H1 (cell line): ENCODE results near the gene IGFALS. TPM values are rescaled to one million over a fixed set of nuclear protein-coding genes. Genes with fewer than 3 reads are reported as not detected.

Experiments used
- ASH2L ChIP-seq: fragments of 200-600, 300-600 bp; sonication (generic); IDR thresholded peaks from one replicate; pipeline ENCODE4 v1.7.1; 2017; ENCODE audit warnings: low read length
- BACH1 ChIP-seq: IDR thresholded peaks from 2 replicates; pipeline ENCODE4 v1.6.1; 2012; ENCODE audit warnings: low read length, improper control_type of control experiment
- CHD2 ChIP-seq: IDR thresholded peaks from 2 replicates; pipeline ENCODE4 v1.6.1; 2012; ENCODE audit warnings: low read length, improper control_type of control experiment
- RNF2 ChIP-seq: fragments of 200-900, 300-1000 bp; sonication (generic); IDR thresholded peaks from 2 replicates; pipeline ENCODE4 v1.7.1; 2016; ENCODE audit warnings: borderline replicate concordance, low read depth, mild to moderate bottlenecking, antibody characterized with exemption, low read length; ENCODE audit not compliant: poor library complexity, severe bottlenecking; ENCODE audit errors: missing control alignments
- SRF ChIP-seq: IDR thresholded peaks from 2 replicates; pipeline ENCODE4 v1.6.1; 2011; ENCODE audit warnings: mild to moderate bottlenecking, low read depth, low read length, moderate library complexity
- YY1 ChIP-seq: IDR thresholded peaks from 2 replicates; pipeline ENCODE4 v1.6.1; 2011; ENCODE audit warnings: low read depth, mild to moderate bottlenecking, low read length
- polyA plus RNA-seq, 7 experiments: library from polyadenylated mRNA; depleted of rRNA in 3 of 7; stranded (reverse) in 5 of 7; unstranded in 2 of 7; fragments of >200 nt in 5 of 7; fragments of 200-250 nt in 2 of 7; gene quantifications; 1 replicate in 5 of 7; 2 replicates in 1 of 7; 4 replicates in 1 of 7; pipeline versions ENCODE4 v1.2.1 to v1.2.3, GENCODE V29; 2011 to 2013; ENCODE audit warnings: missing spikeins in 2 of 7, mixed read lengths in 2 of 7
- total RNA-seq: library from RNA; stranded (reverse); fragmentation: NEBNext Ultra II Directional; extraction: Animal tissue kit (Norgen Biotek cat#: 25700); gene quantifications from 2 replicates; pipeline ENCODE4 v1.2.1, GENCODE V29; 2021

IGFALS gene
- total and polyA plus RNA-seq, 2 of the 8 experiments (the other 6 are each of a cell fraction or from before 2014, with no cell fraction given) = not detected

GRCh38 chr16:1740781-1741490 lies 52.6 kb downstream of the IGFALS start (continued):
- TF ChIP-seq CHD2 = no peak
- TF ChIP-seq SRF = no peak
- no peak for TF ChIP-seq YY1
- TF ChIP-seq RNF2 = no peak
- TF ChIP-seq ASH2L = no peak
- TF ChIP-seq BACH1 = no peak
- TF ChIP-seq, all 59 proteins: peak for 0

Other genes starting within 250 kb of the IGFALS start
- 20.6 and 20.9 TPM in 2 replicates for gene IFT140, start 181.6 kb downstream of the IGFALS start, total RNA-seq
- gene IFT140, start 181.6 kb downstream of the IGFALS start, polyA plus RNA-seq (2011; rRNA removed) = 9.7 and 16.1 TPM in 2 replicates
- gene CRAMP1, start 181.3 kb downstream of the IGFALS start, total RNA-seq = 23.2 and 26.2 TPM in 2 replicates
- gene CRAMP1, start 181.3 kb downstream of the IGFALS start, polyA plus RNA-seq (2011; rRNA removed) = 19.2 and 31.0 TPM in 2 replicates
- gene JPT2, start 115.4 kb downstream of the IGFALS start, total RNA-seq = 197 and 199 TPM in 2 replicates
- gene JPT2, start 115.4 kb downstream of the IGFALS start, polyA plus RNA-seq (2011; rRNA removed) = 67.6 and 70.8 TPM in 2 replicates
- gene MAPK8IP3, start 87.5 kb downstream of the IGFALS start, total RNA-seq = 41.4 and 43.4 TPM in 2 replicates
- gene MAPK8IP3, start 87.5 kb downstream of the IGFALS start, polyA plus RNA-seq (2011; rRNA removed) = 16.9 and 27.9 TPM in 2 replicates
- gene NME3, start 22.2 kb downstream of the IGFALS start, total RNA-seq = 70.9 and 72.5 TPM in 2 replicates
- 163 and 214 TPM in 2 replicates for gene NME3, start 22.2 kb downstream of the IGFALS start, polyA plus RNA-seq (2011; rRNA removed)
- 19.3 and 19.7 TPM in 2 replicates for gene EME2, start 20.9 kb downstream of the IGFALS start, total RNA-seq
- 13.1 and 17.0 TPM in 2 replicates for gene EME2, start 20.9 kb downstream of the IGFALS start, polyA plus RNA-seq (2011; rRNA removed)
- 252 and 267 TPM in 2 replicates for gene MRPS34, start 20.6 kb downstream of the IGFALS start, total RNA-seq
- gene MRPS34, start 20.6 kb downstream of the IGFALS start, polyA plus RNA-seq (2011; rRNA removed) = 168 and 250 TPM in 2 replicates
- gene SPSB3, start 11.1 kb downstream of the IGFALS start, total RNA-seq = 22.5 and 25.3 TPM in 2 replicates
- gene SPSB3, start 11.1 kb downstream of the IGFALS start, polyA plus RNA-seq (2011; rRNA removed) = 37.8 and 60.1 TPM in 2 replicates
- gene NUBP2, start 10.7 kb downstream of the IGFALS start, total RNA-seq = 68.0 and 70.3 TPM in 2 replicates
- 96.9 and 130 TPM in 2 replicates for gene NUBP2, start 10.7 kb downstream of the IGFALS start, polyA plus RNA-seq (2011; rRNA removed)
- gene HAGH, start 33.1 kb upstream of the IGFALS start, total RNA-seq = 28.7 and 34.4 TPM in 2 replicates
- gene HAGH, start 33.1 kb upstream of the IGFALS start, polyA plus RNA-seq (2011; rRNA removed) = 40.6 and 65.3 TPM in 2 replicates
- gene FAHD1, start 33.5 kb upstream of the IGFALS start, total RNA-seq = 20.4 and 20.5 TPM in 2 replicates
- 31.9 and 47.2 TPM in 2 replicates for gene FAHD1, start 33.5 kb upstream of the IGFALS start, polyA plus RNA-seq (2011; rRNA removed)
- 0.99 and 1.1 TPM in 2 replicates for gene MEIOB, start 78.5 kb upstream of the IGFALS start, total RNA-seq
- 0.60 and 0.63 TPM in 2 replicates for gene MEIOB, start 78.5 kb upstream of the IGFALS start, polyA plus RNA-seq (2011; rRNA removed)
- gene HS3ST6, start 124.7 kb upstream of the IGFALS start, total RNA-seq = 0.39 TPM in 1 of 2 replicates, not detected in the other
- gene HS3ST6, start 124.7 kb upstream of the IGFALS start, polyA plus RNA-seq (2011; rRNA removed) = 0.36 and 0.63 TPM in 2 replicates
- 28.2 and 34.1 TPM in 2 replicates for gene MSRB1, start 149.5 kb upstream of the IGFALS start, total RNA-seq
- 51.4 and 53.8 TPM in 2 replicates for gene MSRB1, start 149.5 kb upstream of the IGFALS start, polyA plus RNA-seq (2011; rRNA removed)
- 0.19 and 0.39 TPM in 2 replicates for gene RPL3L, start 161.0 kb upstream of the IGFALS start, total RNA-seq
- 0.08 and 0.24 TPM in 2 replicates for gene RPL3L, start 161.0 kb upstream of the IGFALS start, polyA plus RNA-seq (2011; rRNA removed)
- 183 and 197 TPM in 2 replicates for gene NDUFB10, start 165.8 kb upstream of the IGFALS start, total RNA-seq
- 194 and 243 TPM in 2 replicates for gene NDUFB10, start 165.8 kb upstream of the IGFALS start, polyA plus RNA-seq (2011; rRNA removed)
- 3,974 and 4,042 TPM in 2 replicates for gene RPS2, start 171.1 kb upstream of the IGFALS start, total RNA-seq
- 16,783 and 22,970 TPM in 2 replicates for gene RPS2, start 171.1 kb upstream of the IGFALS start, polyA plus RNA-seq (2011; rRNA removed)
- gene RNF151, start 173.2 kb upstream of the IGFALS start, total RNA-seq = not detected in 2 replicates
- 0.17 TPM in 1 of 2 replicates, not detected in the other for gene RNF151, start 173.2 kb upstream of the IGFALS start, polyA plus RNA-seq (2011; rRNA removed)
- gene TBL3, start 178.3 kb upstream of the IGFALS start, total RNA-seq = 65.8 and 66.8 TPM in 2 replicates
- 137 and 159 TPM in 2 replicates for gene TBL3, start 178.3 kb upstream of the IGFALS start, polyA plus RNA-seq (2011; rRNA removed)
- 2.5 and 3.3 TPM in 2 replicates for gene NOXO1, start 187.8 kb upstream of the IGFALS start, total RNA-seq
- 1.3 and 2.6 TPM in 2 replicates for gene NOXO1, start 187.8 kb upstream of the IGFALS start, polyA plus RNA-seq (2011; rRNA removed)
- gene GFER, start 190.5 kb upstream of the IGFALS start, total RNA-seq = 37.9 and 45.4 TPM in 2 replicates
- 17.7 and 29.1 TPM in 2 replicates for gene GFER, start 190.5 kb upstream of the IGFALS start, polyA plus RNA-seq (2011; rRNA removed)
- 36.2 and 38.8 TPM in 2 replicates for gene SYNGR3, start 196.3 kb upstream of the IGFALS start, total RNA-seq
- gene SYNGR3, start 196.3 kb upstream of the IGFALS start, polyA plus RNA-seq (2011; rRNA removed) = 49.9 and 72.3 TPM in 2 replicates
- 47.6 and 51.7 TPM in 2 replicates for gene ZNF598, start 216.1 kb upstream of the IGFALS start, total RNA-seq
- gene ZNF598, start 216.1 kb upstream of the IGFALS start, polyA plus RNA-seq (2011; rRNA removed) = 29.3 and 43.0 TPM in 2 replicates
- gene NPW, start 226.1 kb upstream of the IGFALS start, total RNA-seq = 8.1 and 10.3 TPM in 2 replicates
- 4.0 and 7.8 TPM in 2 replicates for gene NPW, start 226.1 kb upstream of the IGFALS start, polyA plus RNA-seq (2011; rRNA removed)
- 19.3 and 19.6 TPM in 2 replicates for gene NHERF2, start 233.2 kb upstream of the IGFALS start, total RNA-seq
- 13.9 and 22.4 TPM in 2 replicates for gene NHERF2, start 233.2 kb upstream of the IGFALS start, polyA plus RNA-seq (2011; rRNA removed)